OCI-LY7 (cell line): Measurements from ENCODE around the gene WDR41. TPM values are rescaled to one million over a fixed set of nuclear protein-coding genes. Genes with fewer than 3 reads are reported as not detected.

Experiments used
- BruUV-seq: library from RNA; stranded (reverse); fragments of 400-500 nt; replicated peaks from 2 replicates; lab custom pipeline; 2021; lab: Mats Ljungman, UMichigan
- CTCF ChIA-PET: fragments of 300-600 bp; sonication (Branson Sonifier 250); formaldehyde crosslinking; loops from one replicate; lab custom pipeline; 2022; ENCODE audit warnings: antibody characterized with exemption; ENCODE audit not compliant: unreplicated experiment; lab: Charles Lee
- POLR2A ChIA-PET: fragments of 300-600 bp; sonication (Branson Sonifier 250); formaldehyde crosslinking; loops from one replicate; lab custom pipeline; 2022; ENCODE audit warnings: antibody characterized with exemption; lab: Charles Lee
- DNase-seq: peaks from one replicate; pipeline ENCODE4 v3.0.0-alpha.2; 2015; ENCODE audit warnings: low spot score
- H2AFZ ChIP-seq: fragments of 200-600 bp; sonication (generic), shearing (Covaris generic); 2 replicates; pipeline ENCODE4 v1.6.1; 2014; ENCODE audit warnings: mild to moderate bottlenecking, antibody characterized with exemption, low read length, moderate library complexity
- H3K27ac ChIP-seq: fragments of 200-600 bp; sonication (generic); 2 replicates; pipeline ENCODE4 v1.5.1; 2014; ENCODE audit warnings: mixed run types, low read depth, mild to moderate bottlenecking, moderate library complexity, low read length, inconsistent platforms; ENCODE audit not compliant: poor library complexity, severe bottlenecking
- H3K36me3 ChIP-seq: fragments of 200-600 bp; sonication (generic); 2 replicates; pipeline ENCODE4 v1.6.1; 2014; ENCODE audit warnings: mild to moderate bottlenecking, antibody characterized with exemption, low read length, moderate library complexity, mixed read lengths; ENCODE audit not compliant: insufficient read depth
- H3K4me1 ChIP-seq: fragments of 200-600 bp; sonication (generic); 2 replicates; pipeline ENCODE4 v1.5.1; 2014; ENCODE audit warnings: mild to moderate bottlenecking, low read length; ENCODE audit not compliant: insufficient read depth, poor library complexity, severe bottlenecking
- H3K4me2 ChIP-seq: fragments of 200-600 bp; sonication (generic); 2 replicates; pipeline ENCODE4 v1.6.1; 2014; ENCODE audit warnings: mild to moderate bottlenecking, low read length
- H3K4me3 ChIP-seq: fragments of 200-600 bp; sonication (generic); 2 replicates; pipeline ENCODE4 v1.5.1; 2014; ENCODE audit warnings: mild to moderate bottlenecking, low read depth, low read length; ENCODE audit not compliant: poor library complexity, severe bottlenecking
- H3K79me2 ChIP-seq: fragments of 200-600 bp; sonication (generic); 2 replicates; pipeline ENCODE4 v1.6.1; 2016; ENCODE audit warnings: low read depth, mild to moderate bottlenecking, low read length, moderate library complexity, mixed read lengths; ENCODE audit not compliant: insufficient read depth
- H3K9me2 ChIP-seq: fragments of 200-600 bp; sonication (generic); 2 replicates; pipeline ENCODE4 v1.6.1; 2016; ENCODE audit warnings: mild to moderate bottlenecking, low read length, mixed read lengths; ENCODE audit not compliant: insufficient read depth
- H3K9me3 ChIP-seq: fragments of 200-600 bp; sonication (generic); 2 replicates; pipeline ENCODE4 v1.6.1; 2014; ENCODE audit warnings: mild to moderate bottlenecking, mixed run types, low read length, mixed read lengths
- H4K20me1 ChIP-seq: fragments of 200-600 bp; sonication (generic); 2 replicates; pipeline ENCODE4 v1.6.1; 2014; ENCODE audit warnings: mild to moderate bottlenecking, antibody characterized with exemption, low read length, moderate library complexity, mixed read lengths; ENCODE audit not compliant: insufficient read depth
- EZH2phosphoT487 ChIP-seq: fragments of 200-600 bp; sonication (generic); IDR thresholded peaks from 2 replicates; pipeline ENCODE4 v1.6.1; 2018; ENCODE audit warnings: low read depth, borderline replicate concordance, mild to moderate bottlenecking, mixed run types, antibody characterized with exemption, low read length, moderate library complexity, mixed read lengths
- intact Hi-C: fragments of 100-400 bp; cut with micrococcal nuclease; formaldehyde crosslinking; loops from one replicate; pipeline ENCODE4 v1.10.0; 2022; ENCODE audit not compliant: unreplicated experiment
- total RNA-seq, 2 experiments: library from RNA; depleted of rRNA in 1 of 2; stranded (reverse); fragments of >200 nt in 1 of 2; shearing (Covaris generic) in 1 of 2; gene quantifications; 2 replicates each; pipeline ENCODE4 v1.2.3, GENCODE V29; 2014 to 2022
- TF ChIP-seq, protein P1 (sequence below): fragments of 200-600 bp; sonication (generic); conservative IDR thresholded peaks from 2 replicates; pipeline ENCODE4 v1.5.1; 2014; ENCODE audit warnings: mild to moderate bottlenecking, antibody characterized with exemption, low read length, moderate library complexity, mixed read lengths

WDR41 gene
- total RNA-seq, 2 experiments from 2014 or later, result 75.1 to 80.2 TPM

DNA sequence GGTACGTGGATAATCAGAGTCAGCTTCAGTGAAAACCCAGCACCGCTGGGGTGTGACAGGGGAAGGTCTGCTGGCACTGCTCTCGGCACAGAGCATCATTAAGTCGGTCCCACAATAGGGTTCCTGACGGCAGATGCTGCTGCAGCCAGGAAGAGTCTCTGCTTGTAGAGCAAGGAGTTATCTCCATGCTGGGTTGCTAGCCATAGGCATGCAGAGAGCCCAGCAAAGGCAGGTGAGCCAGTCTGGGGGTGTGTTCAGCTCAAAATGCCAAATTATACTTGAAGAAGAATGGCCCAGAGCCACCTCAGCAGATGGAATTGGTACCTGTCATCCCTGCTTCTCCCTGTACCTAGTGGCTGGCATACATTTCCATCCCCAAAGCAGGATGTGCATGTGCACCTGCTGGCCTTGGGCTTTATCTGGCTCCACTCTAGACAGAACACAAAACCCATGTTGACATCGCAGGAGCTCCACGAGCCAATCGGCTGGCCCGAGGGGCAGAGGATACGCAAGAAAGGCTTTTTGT lies 100.8 kb downstream of the WDR41 start:
- TF ChIP-seq EZH2phosphoT487, result no peak
- TF ChIP-seq, protein P1, sequence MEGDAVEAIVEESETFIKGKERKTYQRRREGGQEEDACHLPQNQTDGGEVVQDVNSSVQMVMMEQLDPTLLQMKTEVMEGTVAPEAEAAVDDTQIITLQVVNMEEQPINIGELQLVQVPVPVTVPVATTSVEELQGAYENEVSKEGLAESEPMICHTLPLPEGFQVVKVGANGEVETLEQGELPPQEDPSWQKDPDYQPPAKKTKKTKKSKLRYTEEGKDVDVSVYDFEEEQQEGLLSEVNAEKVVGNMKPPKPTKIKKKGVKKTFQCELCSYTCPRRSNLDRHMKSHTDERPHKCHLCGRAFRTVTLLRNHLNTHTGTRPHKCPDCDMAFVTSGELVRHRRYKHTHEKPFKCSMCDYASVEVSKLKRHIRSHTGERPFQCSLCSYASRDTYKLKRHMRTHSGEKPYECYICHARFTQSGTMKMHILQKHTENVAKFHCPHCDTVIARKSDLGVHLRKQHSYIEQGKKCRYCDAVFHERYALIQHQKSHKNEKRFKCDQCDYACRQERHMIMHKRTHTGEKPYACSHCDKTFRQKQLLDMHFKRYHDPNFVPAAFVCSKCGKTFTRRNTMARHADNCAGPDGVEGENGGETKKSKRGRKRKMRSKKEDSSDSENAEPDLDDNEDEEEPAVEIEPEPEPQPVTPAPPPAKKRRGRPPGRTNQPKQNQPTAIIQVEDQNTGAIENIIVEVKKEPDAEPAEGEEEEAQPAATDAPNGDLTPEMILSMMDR, result no peak
- Histone ChIP-seq H3K4me3 (no peak overlapping the region), H3K9me3 (no peaks in the 10 kb centered on the region), H3K4me1 (no peaks in the 10 kb centered on the region), H3K4me2 (no peak overlapping the region), H3K9me2 (no peaks in the 10 kb centered on the region), H3K27ac (no peak overlapping the region), H3K79me2 (no peaks in the 10 kb centered on the region), H2AFZ (no peak overlapping the region), H3K36me3 (no peaks in the 10 kb centered on the region), H4K20me1 (no peaks in the 10 kb centered on the region)
- intact Hi-C loops, result no loop called here
- BruUV-seq, result no TSS peak
- CTCF ChIA-PET, result no interaction called here
- DNase-seq, result no peak
- POLR2A ChIA-PET, result no interaction called here

DNA sequence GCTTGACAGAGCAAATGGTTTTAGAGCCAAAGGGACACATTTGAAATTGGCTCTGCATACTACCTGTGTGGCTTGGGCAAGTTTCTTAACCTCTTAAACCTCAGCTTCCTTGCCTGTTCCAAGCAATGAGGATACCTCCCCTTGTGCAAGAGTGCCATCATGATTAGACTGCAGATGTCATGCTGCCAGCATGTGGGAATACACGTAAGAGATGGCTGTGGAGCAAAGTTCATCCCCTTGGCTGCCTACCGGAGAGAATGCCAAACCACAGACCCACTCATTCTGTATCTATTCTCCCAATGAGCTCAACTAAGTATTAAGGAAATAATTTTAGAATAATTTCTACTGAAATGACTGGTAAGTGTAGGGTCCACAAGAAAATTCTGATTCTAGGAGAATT lies 101.3 kb downstream of the WDR41 start:
- H4K20me1 ChIP-seq, result no peaks in the 10 kb centered on the region
- no TSS peak for BruUV-seq
- no peak for TF ChIP-seq EZH2phosphoT487
- TF ChIP-seq, protein P1, result no peak
- DNase-seq, result no peak
- H3K36me3 ChIP-seq, result no peaks in the 10 kb centered on the region
- no peak overlapping the region for H2AFZ ChIP-seq
- no peak overlapping the region for H3K4me2 ChIP-seq
- no peaks in the 10 kb centered on the region for H3K4me1 ChIP-seq
- ChIA-PET CTCF (no interaction called here), POLR2A (interaction anchor here (0.6 kb wide), 1 partner anchor 13 kb away, joined by 8 read pairs; no protein-coding TSS in a partner anchor)
- H3K4me3 ChIP-seq, result no peak overlapping the region
- H3K9me3 ChIP-seq, result no peaks in the 10 kb centered on the region
- H3K9me2 ChIP-seq, result no peaks in the 10 kb centered on the region
- intact Hi-C loops, result no loop called here
- no peak overlapping the region for H3K27ac ChIP-seq
- H3K79me2 ChIP-seq, result no peaks in the 10 kb centered on the region

DNA sequence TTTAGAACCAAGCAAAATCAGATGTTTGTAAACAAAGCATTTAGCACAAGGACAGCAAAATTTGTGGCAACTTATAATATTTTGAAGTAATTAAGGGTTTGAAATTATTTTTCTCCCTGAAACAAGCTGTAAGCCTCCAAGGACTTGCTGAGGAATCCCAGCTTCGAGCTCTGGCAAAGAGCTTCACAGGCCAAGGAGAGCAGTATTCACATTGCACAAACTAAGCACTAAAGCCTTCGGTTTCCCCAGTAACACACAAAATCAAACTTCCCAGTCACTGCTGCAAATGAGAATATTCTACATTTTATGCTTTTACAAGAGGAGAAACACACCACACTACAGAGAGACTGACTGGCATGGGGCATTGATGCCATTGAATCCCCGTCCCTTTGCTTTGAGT lies 101.9 kb downstream of the WDR41 start:
- BruUV-seq, result no TSS peak
- no peaks in the 10 kb centered on the region for H3K79me2 ChIP-seq
- H3K36me3 ChIP-seq, result no peaks in the 10 kb centered on the region
- CTCF ChIA-PET, result no interaction called here
- intact Hi-C loops, result no loop called here
- POLR2A ChIA-PET, result interaction anchor here (0.6 kb wide), 1 partner anchor 12 kb away, joined by 8 read pairs; no protein-coding TSS in a partner anchor
- no peak overlapping the region for H3K27ac ChIP-seq
- no peaks in the 10 kb centered on the region for H4K20me1 ChIP-seq
- TF ChIP-seq, protein P1, result no peak
- no peak overlapping the region for H2AFZ ChIP-seq
- DNase-seq, result no peak
- H3K4me3 ChIP-seq, result no peak overlapping the region
- no peak overlapping the region for H3K4me2 ChIP-seq
- no peaks in the 10 kb centered on the region for H3K9me2 ChIP-seq
- no peaks in the 10 kb centered on the region for H3K4me1 ChIP-seq
- no peaks in the 10 kb centered on the region for H3K9me3 ChIP-seq
